H1 (cell line): Measurements from ENCODE around the gene SARS2. TPM values are rescaled to one million over a fixed set of nuclear protein-coding genes. Genes with fewer than 3 reads are reported as not detected.

Source experiments
- CTCF ChIA-PET: fragments of 300-600 bp; sonication (Branson Sonifier 250); formaldehyde crosslinking; loops from one replicate; lab custom pipeline; 2021; ENCODE audit not compliant: partially characterized antibody; lab: Charles Lee
- POLR2A ChIA-PET: fragments of 300-600 bp; sonication (Branson Sonifier 250); formaldehyde crosslinking; loops from one replicate; lab custom pipeline; 2021; ENCODE audit warnings: inconsistent platforms; ENCODE audit not compliant: partially characterized antibody; lab: Charles Lee
- DNase-seq, 2 experiments: peaks; one replicate each; pipeline versions ENCODE4 v3.0.0 to v3.0.0-alpha.2; 2010 to 2022; ENCODE audit warnings: low spot score in 2 of 2, low read depth in 1 of 2, mixed read lengths in 1 of 2
- FAIRE-seq: peaks from 2 replicates; lab custom pipeline; 2011; peaks lifted over from hg19 to GRCh38; lab: Jason Lieb, UNC
- H2AFZ ChIP-seq: 2 replicates; pipeline ENCODE4 v1.8.1; 2012; ENCODE audit warnings: low read length, inconsistent platforms
- H2AK5ac ChIP-seq: 2 replicates; pipeline ENCODE4 v1.6.1; 2013; ENCODE audit warnings: low read depth, low read length
- H2BK120ac ChIP-seq: replicated peaks from 2 replicates; pipeline ENCODE3; 2013; ENCODE audit warnings: low read depth, low read length, inconsistent platforms
- H2BK12ac ChIP-seq: 2 replicates; pipeline ENCODE4 v1.6.1; 2013; ENCODE audit warnings: low read depth, low read length
- H2BK15ac ChIP-seq: 2 replicates; pipeline ENCODE4 v1.6.1; 2013; ENCODE audit warnings: low read length
- H2BK20ac ChIP-seq: 2 replicates; pipeline ENCODE4 v1.6.1; 2013; ENCODE audit warnings: low read length
- H2BK5ac ChIP-seq: 2 replicates; pipeline ENCODE4 v1.6.1; 2013; ENCODE audit warnings: low read depth, low read length
- H3K14ac ChIP-seq: 2 replicates; pipeline ENCODE4 v1.6.1; 2013; ENCODE audit warnings: inconsistent platforms; ENCODE audit not compliant: insufficient read length
- H3K18ac ChIP-seq: 2 replicates; pipeline ENCODE4 v1.6.1; 2013; ENCODE audit warnings: low read length; ENCODE audit errors: extremely low read depth
- H3K23ac ChIP-seq: 2 replicates; pipeline ENCODE4 v1.6.1; 2013; ENCODE audit warnings: inconsistent platforms; ENCODE audit not compliant: insufficient read length
- H3K23me2 ChIP-seq: 2 replicates; pipeline ENCODE4 v1.6.1; 2013; ENCODE audit warnings: low read depth, low read length
- H3K27ac ChIP-seq: 2 replicates; pipeline ENCODE4 v1.6.1; 2011; ENCODE audit warnings: low read depth, low read length, inconsistent platforms
- H3K27me3 ChIP-seq, 4 experiments: replicated peaks in 1 of 4; 1 replicate in 1 of 4; 2 replicates in 3 of 4; pipeline versions ENCODE4 v1.6.1 to v1.8.1; 2011 to 2013; ENCODE audit warnings: low read length in 3 of 4, mild to moderate bottlenecking in 3 of 4, inconsistent platforms in 2 of 4, mixed read lengths in 2 of 4, moderate library complexity in 1 of 4; ENCODE audit not compliant: control insufficient read depth in 3 of 4, insufficient read depth in 3 of 4; ENCODE audit errors: extremely low read depth in 1 of 4
- H3K36me3 ChIP-seq, 4 experiments: 2 replicates each; pipeline versions ENCODE4 v1.6.1 to v1.8.1; 2011 to 2013; ENCODE audit warnings: mild to moderate bottlenecking in 4 of 4, low read length in 3 of 4, moderate library complexity in 2 of 4, control low read depth in 1 of 4, inconsistent platforms in 1 of 4; ENCODE audit not compliant: insufficient read depth in 4 of 4, control insufficient read depth in 2 of 4
- H3K4ac ChIP-seq: replicated peaks from 2 replicates; pipeline ENCODE3; 2013; ENCODE audit warnings: low read length, low read depth, mixed read lengths, inconsistent platforms; ENCODE audit not compliant: insufficient read length
- H3K4me1 ChIP-seq, 4 experiments: replicated peaks in 1 of 4; 1 replicate in 1 of 4; 2 replicates in 3 of 4; pipeline versions ENCODE4 v1.6.1 to v1.8.1; 2011 to 2013; ENCODE audit warnings: low read length in 3 of 4, inconsistent platforms in 2 of 4, mixed read lengths in 1 of 4; ENCODE audit not compliant: insufficient read depth in 4 of 4, control insufficient read depth in 3 of 4
- H3K4me2 ChIP-seq, 2 experiments: 2 replicates each; pipeline versions ENCODE4 v1.6.1 to v1.8.1; 2011 to 2013; ENCODE audit warnings: low read depth in 2 of 2, low read length in 2 of 2, control low read depth in 1 of 2, inconsistent platforms in 1 of 2, mild to moderate bottlenecking in 1 of 2; ENCODE audit not compliant: insufficient read depth in 1 of 2
- H3K4me3 ChIP-seq, 4 experiments: fragments of 200-600, 300-600 bp in 1 of 4; sonication (generic), shearing (Covaris generic), sonication (Bioruptor Twin) in 1 of 4; 2 replicates each; pipeline versions ENCODE4 v1.5.1 to v1.8.1; 2011 to 2016; ENCODE audit warnings: low read length in 4 of 4, low read depth in 3 of 4, control low read depth in 2 of 4, inconsistent platforms in 2 of 4, mild to moderate bottlenecking in 2 of 4, mixed read lengths in 1 of 4, moderate library complexity in 1 of 4; ENCODE audit not compliant: insufficient read depth in 2 of 4; ENCODE audit errors: extremely low read depth in 1 of 4
- H3K56ac ChIP-seq: replicated peaks from 2 replicates; pipeline ENCODE3; 2013; ENCODE audit warnings: low read depth, mild to moderate bottlenecking, mixed read lengths, low read length, inconsistent platforms; ENCODE audit not compliant: insufficient read length
- H3K79me1 ChIP-seq: 2 replicates; pipeline ENCODE4 v1.6.1; 2013; ENCODE audit warnings: low read depth, low read length, control low read depth
- H3K79me2 ChIP-seq, 2 experiments: 2 replicates each; pipeline versions ENCODE4 v1.6.1 to v1.8.1; 2012 to 2013; ENCODE audit warnings: low read length in 2 of 2, mild to moderate bottlenecking in 2 of 2, inconsistent platforms in 1 of 2; ENCODE audit not compliant: insufficient read depth in 2 of 2, control insufficient read depth in 1 of 2
- H3K9ac ChIP-seq, 4 experiments: replicated peaks in 1 of 4; 1 replicate in 1 of 4; 2 replicates in 3 of 4; pipeline versions ENCODE4 v1.6.1 to v1.8.1; 2011 to 2013; ENCODE audit warnings: low read depth in 3 of 4, low read length in 3 of 4, control low read depth in 2 of 4, mild to moderate bottlenecking in 2 of 4, moderate library complexity in 2 of 4, inconsistent platforms in 1 of 4; ENCODE audit errors: extremely low read depth in 1 of 4
- H3K9me3 ChIP-seq, 2 experiments: 2 replicates each; pipeline versions ENCODE4 v1.6.1 to v1.8.1; 2012 to 2013; ENCODE audit warnings: mild to moderate bottlenecking in 2 of 2, moderate library complexity in 2 of 2, control low read depth in 1 of 2, inconsistent platforms in 1 of 2, low read depth in 1 of 2, low read length in 1 of 2, mixed read lengths in 1 of 2; ENCODE audit not compliant: insufficient read depth in 2 of 2
- H4K20me1 ChIP-seq, 2 experiments: replicated peaks in 1 of 2; 2 replicates each; pipeline versions ENCODE3 to v1.8.1; 2011 to 2013; ENCODE audit warnings: inconsistent platforms in 2 of 2, low read length in 2 of 2, mild to moderate bottlenecking in 1 of 2; ENCODE audit not compliant: insufficient read depth in 2 of 2, control insufficient read depth in 1 of 2
- H4K5ac ChIP-seq: 2 replicates; pipeline ENCODE4 v1.6.1; 2013; ENCODE audit warnings: low read length, low read depth, mixed read lengths, inconsistent platforms; ENCODE audit not compliant: insufficient read length
- H4K8ac ChIP-seq: 2 replicates; pipeline ENCODE4 v1.8.0; 2013; ENCODE audit warnings: mild to moderate bottlenecking, moderate library complexity, low read length, inconsistent platforms; ENCODE audit not compliant: insufficient read depth; ENCODE audit errors: extremely low read depth
- H4K91ac ChIP-seq: replicated peaks from 2 replicates; pipeline ENCODE3; 2013; ENCODE audit warnings: low read length, mixed read lengths, inconsistent platforms; ENCODE audit not compliant: insufficient read length
- ATF2 ChIP-seq: IDR thresholded peaks from 2 replicates; pipeline ENCODE4 v1.6.1; 2012; ENCODE audit warnings: low read length, inconsistent platforms
- BACH1 ChIP-seq: IDR thresholded peaks from 2 replicates; pipeline ENCODE4 v1.6.1; 2012; ENCODE audit warnings: low read length, improper control_type of control experiment
- CREB1 ChIP-seq: IDR thresholded peaks from 2 replicates; pipeline ENCODE4 v1.6.1; 2012; ENCODE audit warnings: inconsistent platforms
- CTBP2 ChIP-seq: IDR thresholded peaks from 2 replicates; pipeline ENCODE4 v1.7.0; 2011; ENCODE audit warnings: borderline replicate concordance, mild to moderate bottlenecking, moderate library complexity, mixed read lengths, low read length; ENCODE audit not compliant: insufficient read depth, insufficient read length
- GABPA ChIP-seq: IDR thresholded peaks from 2 replicates; pipeline ENCODE4 v1.6.1; 2011; ENCODE audit warnings: mild to moderate bottlenecking, low read length, moderate library complexity, borderline replicate concordance; ENCODE audit not compliant: insufficient read depth
- KDM4A ChIP-seq: IDR thresholded peaks from one replicate; pipeline ENCODE4 v1.7.1; 2012; ENCODE audit warnings: low read depth, mild to moderate bottlenecking, moderate library complexity, low read length, inconsistent platforms; ENCODE audit not compliant: severe bottlenecking
- NRF1 ChIP-seq: IDR thresholded peaks from 2 replicates; pipeline ENCODE4 v1.6.1; 2011; ENCODE audit warnings: mild to moderate bottlenecking, low read depth, low read length, improper control_type of control experiment
- POLR2A ChIP-seq, 2 experiments: IDR thresholded peaks; 1 replicate in 1 of 2; 2 replicates in 1 of 2; pipeline ENCODE4 v1.6.1; 2011; ENCODE audit warnings: low read depth in 2 of 2, low read length in 2 of 2, mild to moderate bottlenecking in 2 of 2; ENCODE audit errors: control extremely low read depth in 1 of 2
- POLR2AphosphoS5 ChIP-seq: IDR thresholded peaks from 2 replicates; pipeline ENCODE4 v1.6.1; 2011; ENCODE audit warnings: low read depth, low read length
- RBBP5 ChIP-seq: IDR thresholded peaks from 2 replicates; pipeline ENCODE4 v1.7.1; 2012; ENCODE audit warnings: low read depth, mild to moderate bottlenecking, inconsistent platforms, low read length, moderate library complexity, borderline replicate concordance
- SIX5 ChIP-seq: IDR thresholded peaks from 2 replicates; pipeline ENCODE4 v1.6.1; 2011; ENCODE audit warnings: mild to moderate bottlenecking, low read depth, low read length
- SUZ12 ChIP-seq: fragments of 200-600 bp; sonication (generic); IDR thresholded peaks from 2 replicates; pipeline ENCODE4 v1.6.1; 2012; ENCODE audit warnings: mild to moderate bottlenecking, inconsistent platforms, low read length, moderate library complexity, mixed read lengths
- TAF7 ChIP-seq: optimal IDR thresholded peaks from 2 replicates; pipeline ENCODE3; 2011; ENCODE audit warnings: low read depth, mild to moderate bottlenecking, inconsistent platforms, low read length, moderate library complexity, borderline replicate concordance
- WGBS, 2 experiments: shearing (Covaris generic) in 1 of 2; methylation state at CpG; one replicate each; pipeline versions ENCODE4 v1.1.6 to v1.1.7; 2013 to 2015; ENCODE audit warnings: low lambda C conversion rate in 2 of 2, mixed read lengths in 2 of 2, inconsistent platforms in 1 of 2, low coverage in 1 of 2, missing lambda C conversion rate in 1 of 2; ENCODE audit not compliant: insufficient replicate concordance in 2 of 2, insufficient coverage in 1 of 2, insufficient read length in 1 of 2; ENCODE audit errors: extremely low coverage in 1 of 2, missing lambda C conversion rate in 1 of 2; 5-methylcytosine and 5-hydroxymethylcytosine counted together
- polyA plus RNA-seq, 7 experiments: library from polyadenylated mRNA; depleted of rRNA in 3 of 7; stranded (reverse) in 5 of 7; unstranded in 2 of 7; fragments of >200 nt in 5 of 7; fragments of 200-250 nt in 2 of 7; gene quantifications; 1 replicate in 5 of 7; 2 replicates in 1 of 7; 4 replicates in 1 of 7; pipeline versions ENCODE4 v1.2.1 to v1.2.3, GENCODE V29; 2011 to 2013; ENCODE audit warnings: missing spikeins in 2 of 7, mixed read lengths in 2 of 7
- total RNA-seq: library from RNA; stranded (reverse); fragmentation: NEBNext Ultra II Directional; extraction: Animal tissue kit (Norgen Biotek cat#: 25700); gene quantifications from 2 replicates; pipeline ENCODE4 v1.2.1, GENCODE V29; 2021

The SARS2 gene
- total and polyA plus RNA-seq, 2 of the 8 experiments (the other 6 are each of a cell fraction or from before 2014, with no cell fraction given): 68.0 to 102 TPM

DNA sequence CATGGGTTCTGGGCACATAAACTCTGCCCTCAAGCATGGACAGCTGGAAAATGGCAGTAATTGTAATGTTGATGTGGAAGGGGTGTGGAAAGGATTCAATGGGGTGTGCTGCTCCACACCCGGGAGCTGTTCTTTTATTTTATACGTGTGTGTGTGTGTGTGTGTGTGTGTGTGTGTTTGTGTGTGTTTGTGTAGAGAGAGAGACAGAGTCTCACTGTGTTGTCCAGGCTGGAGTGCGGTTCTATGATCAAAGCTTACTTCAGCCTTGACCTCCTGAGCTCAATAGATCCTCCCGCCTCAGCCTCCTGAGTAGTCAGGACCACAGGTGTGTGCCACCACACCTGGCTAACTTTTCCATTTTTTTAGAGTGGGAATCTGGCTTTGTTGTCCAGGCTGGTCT is 3.0 kb upstream of the SARS2 start:
- no peak overlapping the region for H3K9ac ChIP-seq
- FAIRE-seq (no peak), DNase-seq (no peak)
- ChIA-PET CTCF (interaction anchor here (0.6 to 9.8 kb wide), 19 partner anchors 13 to 439 kb away, joined by 3 to 120 read pairs (median 4); partner anchors contain the start of genes FBXO17, NFKBIB and SIRT2), POLR2A (interaction anchor here (0.6 to 1.9 kb wide), 9 partner anchors 8 to 135 kb away, joined by 3 to 7 read pairs (median 3); partner anchors contain the start of genes CCER2 and NFKBIB)
- H3K27me3 ChIP-seq: no peaks in the 10 kb centered on the region
- no peaks in the 10 kb centered on the region for H4K20me1 ChIP-seq
- H3K4ac ChIP-seq: no peak overlapping the region
- peaks cover 0 to 35% of the 10 kb centered on the region in 2 experiments; a peak in 2 of 4 replicates for H3K79me2 ChIP-seq
- peaks cover 0 to 2% (median under 1%) of the 10 kb centered on the region in 4 experiments; a peak in 3 of 7 replicates for H3K4me1 ChIP-seq
- H3K79me1 ChIP-seq: peaks cover 18% of the 10 kb centered on the region
- H3K23ac ChIP-seq: no peak overlapping the region
- no peak overlapping the region for H4K8ac ChIP-seq
- H3K18ac ChIP-seq: no peak overlapping the region
- no peak overlapping the region for H3K4me3 ChIP-seq
- no peak overlapping the region for H2AFZ ChIP-seq
- H4K91ac ChIP-seq: no peak overlapping the region
- no peak overlapping the region for H3K14ac ChIP-seq
- no peak overlapping the region for H2BK20ac ChIP-seq
- no peak overlapping the region for H3K27ac ChIP-seq
- no peak overlapping the region for H2AK5ac ChIP-seq
- H2BK5ac ChIP-seq: no peak overlapping the region
- WGBS, 2 experiments: 94% methylated on average over 4 of the region's 4 CpGs; no CpG with 5 or more reads in 1 of the 2 experiments
- H3K36me3 ChIP-seq: peaks cover 5 to 26% (median 14%) of the 10 kb centered on the region in 4 experiments; a peak in 5 of 8 replicates
- H2BK15ac ChIP-seq: no peak overlapping the region
- no peak overlapping the region for H2BK120ac ChIP-seq
- peaks cover 4% of the 10 kb centered on the region; the same call in 1 of the 2 replicates for H3K23me2 ChIP-seq
- no peak overlapping the region for H2BK12ac ChIP-seq
- no peak overlapping the region for H3K4me2 ChIP-seq
- H3K9me3 ChIP-seq: peaks cover 10 to 11% of the 10 kb centered on the region in 2 experiments
- no peak overlapping the region for H3K56ac ChIP-seq
- no peak overlapping the region for H4K5ac ChIP-seq
- TF ChIP-seq ATF2 (no peak), POLR2AphosphoS5 (no peak), SUZ12 (no peak), BACH1 (no peak), RBBP5 (no peak), NRF1 (no peak), TAF7 (no peak), GABPA (no peak), SIX5 (no peak), CTBP2 (no peak), KDM4A (no peak), CREB1 (no peak), POLR2A (IDR thresholded peaks at IDR 0.05; ENCODE audit: control extremely low read depth in 1 of 2, low read depth in 2 of 2, low read length in 2 of 2) (no peak)
